HG02938 (cell line): ENCODE data around the gene NEK7.
"Not testable (repeated sequence)": the region's sequence is repeated elsewhere in the genome, so short reads cannot be mapped to it uniquely, and the experiment has no call there.

Experiments used
- ATAC-seq: cut with Tn5 transposase; IDR thresholded peaks from one replicate; pipeline ENCODE4 v1.9.1; 2021; ENCODE audit warnings: mild to moderate bottlenecking, moderate library complexity; ENCODE audit not compliant: unreplicated experiment

Gene NEK7

GRCh38 chr1:198168227-198168626 is 11.4 kb downstream of the NEK7 start:
- no peak for ATAC-seq

GRCh38 chr1:198169672-198170071 is 12.9 kb downstream of the NEK7 start:
- no peak for ATAC-seq

- ATAC-seq, result no peak
Observed at GRCh38 chr1:198171667-198172540, 15.1 kb downstream of the NEK7 start.

GRCh38 chr1:198173832-198174231 is 17.0 kb downstream of the NEK7 start:
- ATAC-seq, result no peak

- ATAC-seq, result peak; percentile 51
Observed at GRCh38 chr1:198174297-198174696, 17.5 kb downstream of the NEK7 start.

GRCh38 chr1:198175423-198176170 is 18.8 kb downstream of the NEK7 start:
- ATAC-seq, result peak; percentile 84

GRCh38 chr1:198176179-198176578 is 19.4 kb downstream of the NEK7 start:
- peak; percentile 1 for ATAC-seq

GRCh38 chr1:198177546-198177945 is 20.7 kb downstream of the NEK7 start:
- ATAC-seq, result no peak

GRCh38 chr1:198178615-198179014 is 21.8 kb downstream of the NEK7 start:
- no peak for ATAC-seq

GRCh38 chr1:198179556-198179981 is 22.8 kb downstream of the NEK7 start:
- no peak for ATAC-seq

GRCh38 chr1:198183605-198184004 is 26.8 kb downstream of the NEK7 start:
- no peak for ATAC-seq

GRCh38 chr1:198184516-198184915 is 27.7 kb downstream of the NEK7 start:
- ATAC-seq, result no peak

- no peak for ATAC-seq
Observed at GRCh38 chr1:198185146-198185545, 28.3 kb downstream of the NEK7 start.

GRCh38 chr1:198185759-198186158 is 29.0 kb downstream of the NEK7 start:
- peak; percentile 60 for ATAC-seq

- no peak for ATAC-seq
Observed at GRCh38 chr1:198186916-198187580, 30.2 kb downstream of the NEK7 start.

GRCh38 chr1:198187973-198188588 is 31.3 kb downstream of the NEK7 start:
- ATAC-seq, result no peak

GRCh38 chr1:198191117-198191516 is 34.3 kb downstream of the NEK7 start:
- ATAC-seq, result no peak

- ATAC-seq, result not testable (repeated sequence)
Observed at GRCh38 chr1:198193871-198194270, 37.1 kb downstream of the NEK7 start.

GRCh38 chr1:198196630-198197029 is 39.8 kb downstream of the NEK7 start:
- no peak for ATAC-seq

- ATAC-seq, result no peak
Observed at GRCh38 chr1:198197285-198197684, 40.5 kb downstream of the NEK7 start.

GRCh38 chr1:198199105-198199504 is 42.3 kb downstream of the NEK7 start:
- ATAC-seq, result peak; percentile 58
